ENCODE data around the gene PCDHGA1.

The PCDHGA1 gene

DNA sequence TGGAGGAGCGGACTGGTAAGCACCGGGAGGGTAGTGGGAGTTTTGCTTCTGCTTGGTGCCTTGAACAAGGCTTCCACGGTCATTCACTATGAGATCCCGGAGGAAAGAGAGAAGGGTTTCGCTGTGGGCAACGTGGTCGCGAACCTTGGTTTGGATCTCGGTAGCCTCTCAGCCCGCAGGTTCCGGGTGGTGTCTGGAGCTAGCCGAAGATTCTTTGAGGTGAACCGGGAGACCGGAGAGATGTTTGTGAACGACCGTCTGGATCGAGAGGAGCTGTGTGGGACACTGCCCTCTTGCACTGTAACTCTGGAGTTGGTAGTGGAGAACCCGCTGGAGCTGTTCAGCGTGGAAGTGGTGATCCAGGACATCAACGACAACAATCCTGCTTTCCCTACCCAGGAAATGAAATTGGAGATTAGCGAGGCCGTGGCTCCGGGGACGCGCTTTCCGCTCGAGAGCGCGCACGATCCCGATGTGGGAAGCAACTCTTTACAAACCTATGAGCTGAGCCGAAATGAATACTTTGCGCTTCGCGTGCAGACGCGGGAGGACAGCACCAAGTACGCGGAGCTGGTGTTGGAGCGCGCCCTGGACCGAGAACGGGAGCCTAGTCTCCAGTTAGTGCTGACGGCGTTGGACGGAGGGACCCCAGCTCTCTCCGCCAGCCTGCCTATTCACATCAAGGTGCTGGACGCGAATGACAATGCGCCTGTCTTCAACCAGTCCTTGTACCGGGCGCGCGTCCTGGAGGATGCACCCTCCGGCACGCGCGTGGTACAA, 146.0 kb downstream of the PCDHGA1 start:
- no peak for TF ChIP-seq ZFX (IDR thresholded peaks at IDR 0.05; ENCODE audit: borderline replicate concordance)
- TF ChIP-seq, protein P1, sequence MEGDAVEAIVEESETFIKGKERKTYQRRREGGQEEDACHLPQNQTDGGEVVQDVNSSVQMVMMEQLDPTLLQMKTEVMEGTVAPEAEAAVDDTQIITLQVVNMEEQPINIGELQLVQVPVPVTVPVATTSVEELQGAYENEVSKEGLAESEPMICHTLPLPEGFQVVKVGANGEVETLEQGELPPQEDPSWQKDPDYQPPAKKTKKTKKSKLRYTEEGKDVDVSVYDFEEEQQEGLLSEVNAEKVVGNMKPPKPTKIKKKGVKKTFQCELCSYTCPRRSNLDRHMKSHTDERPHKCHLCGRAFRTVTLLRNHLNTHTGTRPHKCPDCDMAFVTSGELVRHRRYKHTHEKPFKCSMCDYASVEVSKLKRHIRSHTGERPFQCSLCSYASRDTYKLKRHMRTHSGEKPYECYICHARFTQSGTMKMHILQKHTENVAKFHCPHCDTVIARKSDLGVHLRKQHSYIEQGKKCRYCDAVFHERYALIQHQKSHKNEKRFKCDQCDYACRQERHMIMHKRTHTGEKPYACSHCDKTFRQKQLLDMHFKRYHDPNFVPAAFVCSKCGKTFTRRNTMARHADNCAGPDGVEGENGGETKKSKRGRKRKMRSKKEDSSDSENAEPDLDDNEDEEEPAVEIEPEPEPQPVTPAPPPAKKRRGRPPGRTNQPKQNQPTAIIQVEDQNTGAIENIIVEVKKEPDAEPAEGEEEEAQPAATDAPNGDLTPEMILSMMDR (IDR thresholded peaks at IDR 0.05), result no peak
- H3K27ac ChIP-seq, result peak overlapping the region; percentile 68

DNA sequence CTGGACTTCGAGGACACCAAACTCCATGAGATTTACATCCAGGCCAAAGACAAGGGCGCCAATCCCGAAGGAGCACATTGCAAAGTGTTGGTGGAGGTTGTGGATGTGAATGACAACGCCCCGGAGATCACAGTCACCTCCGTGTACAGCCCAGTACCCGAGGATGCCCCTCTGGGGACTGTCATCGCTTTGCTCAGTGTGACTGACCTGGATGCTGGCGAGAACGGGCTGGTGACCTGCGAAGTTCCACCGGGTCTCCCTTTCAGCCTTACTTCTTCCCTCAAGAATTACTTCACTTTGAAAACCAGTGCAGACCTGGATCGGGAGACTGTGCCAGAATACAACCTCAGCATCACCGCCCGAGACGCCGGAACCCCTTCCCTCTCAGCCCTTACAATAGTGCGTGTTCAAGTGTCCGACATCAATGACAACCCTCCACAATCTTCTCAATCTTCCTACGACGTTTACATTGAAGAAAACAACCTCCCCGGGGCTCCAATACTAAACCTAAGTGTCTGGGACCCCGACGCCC, 146.8 kb downstream of the PCDHGA1 start:
- H3K27ac ChIP-seq, result no peak overlapping the region
- TF ChIP-seq, protein P1 (IDR thresholded peaks at IDR 0.05), result no peak
- no peak for TF ChIP-seq ZFX (IDR thresholded peaks at IDR 0.05; ENCODE audit: borderline replicate concordance)

DNA sequence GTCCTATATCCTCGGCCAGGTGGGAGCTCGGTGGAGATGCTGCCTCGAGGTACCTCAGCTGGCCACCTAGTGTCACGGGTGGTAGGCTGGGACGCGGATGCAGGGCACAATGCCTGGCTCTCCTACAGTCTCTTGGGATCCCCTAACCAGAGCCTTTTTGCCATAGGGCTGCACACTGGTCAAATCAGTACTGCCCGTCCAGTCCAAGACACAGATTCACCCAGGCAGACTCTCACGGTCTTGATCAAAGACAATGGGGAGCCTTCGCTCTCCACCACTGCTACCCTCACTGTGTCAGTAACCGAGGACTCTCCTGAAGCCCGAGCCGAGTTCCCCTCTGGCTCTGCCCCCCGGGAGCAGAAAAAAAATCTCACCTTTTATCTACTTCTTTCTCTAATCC, 147.5 kb downstream of the PCDHGA1 start:
- no peak for TF ChIP-seq ZFX (IDR thresholded peaks at IDR 0.05; ENCODE audit: borderline replicate concordance)
- TF ChIP-seq, protein P1 (IDR thresholded peaks at IDR 0.05), result no peak

DNA sequence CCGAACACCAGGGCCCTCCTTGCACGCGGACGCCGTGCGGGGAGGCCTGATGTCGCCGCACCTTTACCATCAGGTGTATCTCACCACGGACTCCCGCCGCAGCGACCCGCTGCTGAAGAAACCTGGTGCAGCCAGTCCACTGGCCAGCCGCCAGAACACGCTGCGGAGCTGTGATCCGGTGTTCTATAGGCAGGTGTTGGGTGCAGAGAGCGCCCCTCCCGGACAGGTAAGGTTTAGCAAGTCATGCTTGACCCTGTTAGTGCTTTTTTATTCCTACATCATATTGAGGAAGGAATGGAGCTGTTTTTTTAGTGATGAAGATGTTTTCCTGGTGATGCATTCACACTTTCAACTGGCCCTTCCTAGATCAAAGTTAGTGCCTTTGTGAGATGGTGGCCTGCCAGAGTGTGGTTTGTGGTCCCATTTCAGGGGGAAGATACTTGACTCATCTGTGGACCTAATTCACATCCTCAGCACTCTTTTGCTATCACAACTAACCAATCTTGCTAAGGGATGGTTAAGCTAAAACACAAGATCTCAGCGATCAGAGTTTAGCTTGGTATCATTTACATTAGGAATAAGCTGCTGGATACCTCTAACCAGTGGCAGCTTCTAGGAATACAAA, 148.1 kb downstream of the PCDHGA1 start:
- no peak for TF ChIP-seq ZFX (IDR thresholded peaks at IDR 0.05; ENCODE audit: borderline replicate concordance)
- TF ChIP-seq, protein P1 (IDR thresholded peaks at IDR 0.05), result no peak
- H3K27ac ChIP-seq, result no peak overlapping the region

More for the DNA sequence above, 147.5 kb downstream of the PCDHGA1 start:
- H3K27ac ChIP-seq, result no peak overlapping the region

DNA sequence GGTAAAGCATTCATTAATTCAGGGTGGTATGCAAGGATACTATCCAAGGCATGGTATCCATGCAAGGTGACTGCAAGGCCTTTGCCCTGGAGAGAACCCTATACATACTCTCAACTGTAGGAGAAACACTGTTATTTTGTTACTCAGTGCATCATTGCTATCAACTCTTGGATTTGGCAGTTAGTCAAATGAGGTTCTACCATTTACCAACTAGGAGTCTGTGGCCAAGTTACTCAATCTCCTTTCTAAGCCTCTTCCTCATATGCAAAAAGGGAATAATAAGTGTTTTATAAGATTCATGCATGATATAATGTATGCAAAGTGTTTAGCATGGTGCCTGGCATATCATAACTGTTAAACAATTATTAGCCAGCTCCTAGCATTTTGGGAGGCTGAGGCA, 149.5 kb downstream of the PCDHGA1 start:
- TF ChIP-seq, protein P1 (IDR thresholded peaks at IDR 0.05), result no peak
- TF ChIP-seq ZFX (IDR thresholded peaks at IDR 0.05; ENCODE audit: borderline replicate concordance), result no peak
- no peak overlapping the region for H3K27ac ChIP-seq

DNA sequence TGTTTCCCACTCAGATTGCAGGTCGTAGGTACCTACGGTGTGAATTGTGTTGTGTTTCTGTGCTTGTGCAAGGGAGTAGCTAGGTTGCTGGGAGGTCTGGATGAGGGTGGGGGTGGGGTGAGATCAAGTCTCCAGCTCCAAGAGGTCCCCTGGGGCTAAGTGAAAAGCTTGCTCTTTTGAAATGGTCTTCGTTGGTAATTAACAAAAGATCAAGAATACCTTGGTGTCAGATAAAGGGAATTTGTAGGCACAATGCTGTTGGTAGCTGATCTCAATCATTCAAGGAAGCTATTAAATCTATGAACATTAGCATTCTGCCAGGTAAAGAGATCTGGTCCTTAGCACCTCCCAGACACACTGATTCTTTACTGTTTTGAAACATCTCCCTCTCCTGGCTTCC, 153.6 kb downstream of the PCDHGA1 start:
- H3K27ac ChIP-seq, result no peak overlapping the region
- TF ChIP-seq ZFX (IDR thresholded peaks at IDR 0.05; ENCODE audit: borderline replicate concordance), result no peak
- TF ChIP-seq, protein P1 (IDR thresholded peaks at IDR 0.05), result no peak

DNA sequence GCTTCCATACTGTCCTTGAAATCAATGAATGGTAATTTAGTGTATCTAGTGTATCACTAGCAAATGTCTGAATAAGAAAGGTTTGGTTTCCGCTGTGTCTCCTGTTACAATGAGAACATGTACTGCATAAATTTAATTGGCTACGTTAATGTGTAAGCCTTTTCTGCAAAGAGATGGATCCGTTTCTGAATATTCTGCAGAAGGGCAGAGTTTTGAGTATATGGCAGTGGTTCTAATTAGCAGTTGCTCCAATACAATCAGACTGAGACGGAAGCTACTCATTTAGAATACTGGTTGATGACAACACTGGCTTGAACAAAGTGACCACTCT, 154.0 kb downstream of the PCDHGA1 start:
- H3K27ac ChIP-seq, result 0 out of 2 replicates have a peak overlapping the region, but pooled peaks have one; percentile 10
- TF ChIP-seq, protein P1 (IDR thresholded peaks at IDR 0.05), result no peak
- TF ChIP-seq ZFX (IDR thresholded peaks at IDR 0.05; ENCODE audit: borderline replicate concordance), result no peak

All from 22Rv1 (cell line).